ENCODE measurements around the gene ZNF608. TPM values are rescaled to one million over a fixed set of nuclear protein-coding genes. Genes with fewer than 3 reads are reported as not detected.

Gene ZNF608
- total RNA-seq, 1 experiment from 2014 or later: 5.6 TPM

DNA sequence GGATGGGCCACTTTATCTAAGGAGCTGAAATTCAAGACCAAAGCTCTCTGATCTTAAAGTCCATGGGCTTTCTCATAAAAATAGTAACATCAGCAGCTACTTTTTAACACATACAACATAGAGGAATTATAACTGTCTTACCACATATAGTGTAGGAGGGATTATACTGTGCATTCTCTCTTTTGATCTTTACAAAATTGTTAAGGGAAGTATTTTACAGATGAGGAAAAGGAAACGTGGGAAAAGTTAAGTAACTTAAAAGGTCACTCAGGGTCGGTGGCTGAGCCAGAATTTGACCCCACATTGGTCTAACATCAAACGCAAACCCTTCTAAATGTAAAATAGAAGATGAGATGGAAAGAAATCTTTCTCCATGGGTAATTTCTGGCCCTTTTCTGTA, 38.4 kb downstream of the ZNF608 start:
- Histone ChIP-seq H3K79me2 (ENCODE audit: insufficient read depth, low read length) (no peaks in the 10 kb centered on the region), H3K9ac (ENCODE audit: low read length) (no peak overlapping the region), H3K4me3 (replicated peaks in 1 of 2; ENCODE audit: low read depth in 1 of 2, low read length in 2 of 2) (no peak overlapping the region), H3K9me2 (ENCODE audit: insufficient read depth) (no peaks in the 10 kb centered on the region), H3K36me3 (ENCODE audit: control insufficient read depth in 1 of 2, insufficient read depth in 2 of 2, low read length in 2 of 2) (no peaks in the 10 kb centered on the region), H3K4me1 (ENCODE audit: control insufficient read depth in 1 of 2, insufficient read depth in 2 of 2, low read length in 2 of 2) (peaks cover 5 to 7% of the 10 kb centered on the region in 2 experiments; a peak in 3 of 4 replicates), H4K20me1 (ENCODE audit: insufficient read depth) (no peaks in the 10 kb centered on the region), H3K9me3 (ENCODE audit: control insufficient read depth in 1 of 2, insufficient read depth in 1 of 2, low read depth in 1 of 2, low read length in 2 of 2) (no peaks in the 10 kb centered on the region), H2AFZ (ENCODE audit: low read depth, low read length, poor library complexity, severe bottlenecking) (no peak overlapping the region), H3K27ac (ENCODE audit: low read depth, low read length) (no peak overlapping the region), H3K27me3 (ENCODE audit: insufficient read depth, low read length) (no peaks in the 10 kb centered on the region), H3K4me2 (ENCODE audit: low read length) (no peak overlapping the region)
- ChIA-PET RAD21 (ENCODE audit: low non-redundant PET in 1 of 2, low total read pairs in 2 of 2, uncharacterized antibody in 2 of 2, unreplicated experiment in 2 of 2) (no interaction called here), POLR2A (no interaction called here), CTCF (no interaction called here)
- TF ChIP-seq EZH2 (IDR thresholded peaks at IDR 0.05) (no peak), ZFX (IDR thresholded peaks at IDR 0.05) (no peak), CEBPB (IDR thresholded peaks at IDR 0.05; ENCODE audit: low read depth) (no peak), ATF3 (IDR thresholded peaks at IDR 0.05) (no peak)
- no TSS peak for BruUV-seq (replicated peaks)
- no peak for ATAC-seq
- intact Hi-C loops (cut with micrococcal nuclease): no loop called here
- no peak for DNase-seq (ENCODE audit: low read depth, low spot score)

GRCh38 chr5:124707520-124707919, 38.9 kb downstream of the ZNF608 start:
- H3K36me3 ChIP-seq (ENCODE audit: control insufficient read depth in 1 of 2, insufficient read depth in 2 of 2, low read length in 2 of 2): no peaks in the 10 kb centered on the region
- H3K27ac ChIP-seq (ENCODE audit: low read depth, low read length): no peak overlapping the region
- H2AFZ ChIP-seq (ENCODE audit: low read depth, low read length, poor library complexity, severe bottlenecking): no peak overlapping the region
- no peak overlapping the region for H3K4me3 ChIP-seq (replicated peaks in 1 of 2; ENCODE audit: low read depth in 1 of 2, low read length in 2 of 2)
- no peaks in the 10 kb centered on the region for H3K9me2 ChIP-seq (ENCODE audit: insufficient read depth)
- H4K20me1 ChIP-seq (ENCODE audit: insufficient read depth): no peaks in the 10 kb centered on the region
- CTCF ChIA-PET: no interaction called here
- peaks cover 0 to 1% of the 10 kb centered on the region in 2 experiments; a peak in 1 of 4 replicates for H3K4me1 ChIP-seq (ENCODE audit: control insufficient read depth in 1 of 2, insufficient read depth in 2 of 2, low read length in 2 of 2)
- no peak overlapping the region for H3K4me2 ChIP-seq (ENCODE audit: low read length)
- DNase-seq (ENCODE audit: low read depth, low spot score) (no peak), ATAC-seq (no peak)
- intact Hi-C loops (cut with micrococcal nuclease): no loop called here
- no TSS peak for BruUV-seq (replicated peaks)
- no peaks in the 10 kb centered on the region for H3K79me2 ChIP-seq (ENCODE audit: insufficient read depth, low read length)
- no peak overlapping the region for H3K9ac ChIP-seq (ENCODE audit: low read length)
- POLR2A ChIA-PET: no interaction called here
- RAD21 ChIA-PET (ENCODE audit: low non-redundant PET in 1 of 2, low total read pairs in 2 of 2, uncharacterized antibody in 2 of 2, unreplicated experiment in 2 of 2): no interaction called here
- no peaks in the 10 kb centered on the region for H3K9me3 ChIP-seq (ENCODE audit: control insufficient read depth in 1 of 2, insufficient read depth in 1 of 2, low read depth in 1 of 2, low read length in 2 of 2)
- no peak for TF ChIP-seq EGR1 (IDR thresholded peaks at IDR 0.05; ENCODE audit: low read depth)
- TF ChIP-seq ELF1 (IDR thresholded peaks at IDR 0.05; ENCODE audit: borderline replicate concordance, low read depth): no peak
- TF ChIP-seq, protein P1, sequence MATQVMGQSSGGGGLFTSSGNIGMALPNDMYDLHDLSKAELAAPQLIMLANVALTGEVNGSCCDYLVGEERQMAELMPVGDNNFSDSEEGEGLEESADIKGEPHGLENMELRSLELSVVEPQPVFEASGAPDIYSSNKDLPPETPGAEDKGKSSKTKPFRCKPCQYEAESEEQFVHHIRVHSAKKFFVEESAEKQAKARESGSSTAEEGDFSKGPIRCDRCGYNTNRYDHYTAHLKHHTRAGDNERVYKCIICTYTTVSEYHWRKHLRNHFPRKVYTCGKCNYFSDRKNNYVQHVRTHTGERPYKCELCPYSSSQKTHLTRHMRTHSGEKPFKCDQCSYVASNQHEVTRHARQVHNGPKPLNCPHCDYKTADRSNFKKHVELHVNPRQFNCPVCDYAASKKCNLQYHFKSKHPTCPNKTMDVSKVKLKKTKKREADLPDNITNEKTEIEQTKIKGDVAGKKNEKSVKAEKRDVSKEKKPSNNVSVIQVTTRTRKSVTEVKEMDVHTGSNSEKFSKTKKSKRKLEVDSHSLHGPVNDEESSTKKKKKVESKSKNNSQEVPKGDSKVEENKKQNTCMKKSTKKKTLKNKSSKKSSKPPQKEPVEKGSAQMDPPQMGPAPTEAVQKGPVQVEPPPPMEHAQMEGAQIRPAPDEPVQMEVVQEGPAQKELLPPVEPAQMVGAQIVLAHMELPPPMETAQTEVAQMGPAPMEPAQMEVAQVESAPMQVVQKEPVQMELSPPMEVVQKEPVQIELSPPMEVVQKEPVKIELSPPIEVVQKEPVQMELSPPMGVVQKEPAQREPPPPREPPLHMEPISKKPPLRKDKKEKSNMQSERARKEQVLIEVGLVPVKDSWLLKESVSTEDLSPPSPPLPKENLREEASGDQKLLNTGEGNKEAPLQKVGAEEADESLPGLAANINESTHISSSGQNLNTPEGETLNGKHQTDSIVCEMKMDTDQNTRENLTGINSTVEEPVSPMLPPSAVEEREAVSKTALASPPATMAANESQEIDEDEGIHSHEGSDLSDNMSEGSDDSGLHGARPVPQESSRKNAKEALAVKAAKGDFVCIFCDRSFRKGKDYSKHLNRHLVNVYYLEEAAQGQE (IDR thresholded peaks at IDR 0.05; ENCODE audit: low read depth): no peak
- no peak for TF ChIP-seq ZNF274 (IDR thresholded peaks at IDR 0.05; ENCODE audit: low read depth, low read length)
- TF ChIP-seq RAD21 (IDR thresholded peaks at IDR 0.05; ENCODE audit: low read depth): no peak
- no peak for TF ChIP-seq MAX (IDR thresholded peaks at IDR 0.05)
- TF ChIP-seq TCF7L2 (IDR thresholded peaks at IDR 0.05; ENCODE audit: borderline replicate concordance, extremely low read depth, insufficient read depth, insufficient read length): no peak
- TF ChIP-seq SRF (IDR thresholded peaks at IDR 0.05; ENCODE audit: low read depth): no peak
- no peak for TF ChIP-seq ZBTB33 (IDR thresholded peaks at IDR 0.05; ENCODE audit: extremely low read depth, insufficient replicate concordance, low read length)
- H3K27me3 ChIP-seq (ENCODE audit: insufficient read depth, low read length): no peaks in the 10 kb centered on the region

Measured in HCT116 (cell line).